Brain pericyte (primary cell): Measurements from ENCODE around the gene PRSS53.
"Not testable (repeated sequence)": the region's sequence is repeated elsewhere in the genome, so short reads cannot be mapped to it uniquely, and the experiment has no call there.

ENCODE experiments used
- DNase-seq: peaks from one replicate; pipeline ENCODE4 v3.0.0-alpha.2; 2012; ENCODE audit warnings: low read depth, low spot score

The PRSS53 gene

DNA sequence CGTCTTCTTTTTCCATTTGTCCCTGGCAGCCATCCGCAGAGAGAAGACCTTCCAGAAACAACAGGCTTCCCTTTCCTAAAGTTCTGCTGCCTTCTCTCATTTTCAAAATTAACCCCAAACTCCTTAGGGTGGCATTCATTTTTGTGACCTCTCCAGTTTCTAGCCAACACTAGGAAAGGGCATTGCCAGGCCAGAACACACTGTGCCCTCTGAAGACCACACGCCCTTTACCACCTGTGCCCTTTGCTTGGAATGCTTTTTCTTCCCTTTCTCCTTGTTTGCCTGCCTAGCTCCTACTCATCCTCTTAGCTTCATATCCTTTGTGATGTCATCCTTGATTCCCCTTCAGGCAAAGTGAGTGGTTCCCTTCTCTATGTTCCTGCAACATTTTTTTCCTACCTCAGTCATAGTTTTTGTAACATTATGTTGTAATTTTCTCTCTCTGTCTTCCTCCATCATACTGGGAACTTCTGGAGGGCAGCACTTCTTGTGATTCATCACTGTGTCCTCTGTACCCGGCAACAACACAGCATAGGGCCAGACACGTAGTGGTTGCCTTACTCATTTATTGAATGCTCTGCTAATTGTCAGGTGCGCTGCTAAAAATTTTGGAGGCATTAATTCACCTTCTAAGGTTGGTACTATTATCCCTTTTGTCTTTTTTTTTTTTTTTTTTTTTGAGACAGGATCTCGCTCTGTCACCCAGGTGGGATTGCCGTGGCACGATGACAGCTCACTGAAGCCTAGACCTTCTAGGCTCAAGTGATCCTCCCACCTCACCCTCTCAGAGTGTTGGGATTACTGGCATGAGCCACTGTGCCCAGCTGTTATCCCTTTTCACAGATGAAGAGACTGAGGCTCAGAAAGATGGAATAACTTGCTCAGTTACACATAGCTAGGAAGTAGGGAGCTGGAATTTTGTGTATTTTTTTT is 29.7 kb upstream of the PRSS53 start:
- DNase-seq: no peak

DNA sequence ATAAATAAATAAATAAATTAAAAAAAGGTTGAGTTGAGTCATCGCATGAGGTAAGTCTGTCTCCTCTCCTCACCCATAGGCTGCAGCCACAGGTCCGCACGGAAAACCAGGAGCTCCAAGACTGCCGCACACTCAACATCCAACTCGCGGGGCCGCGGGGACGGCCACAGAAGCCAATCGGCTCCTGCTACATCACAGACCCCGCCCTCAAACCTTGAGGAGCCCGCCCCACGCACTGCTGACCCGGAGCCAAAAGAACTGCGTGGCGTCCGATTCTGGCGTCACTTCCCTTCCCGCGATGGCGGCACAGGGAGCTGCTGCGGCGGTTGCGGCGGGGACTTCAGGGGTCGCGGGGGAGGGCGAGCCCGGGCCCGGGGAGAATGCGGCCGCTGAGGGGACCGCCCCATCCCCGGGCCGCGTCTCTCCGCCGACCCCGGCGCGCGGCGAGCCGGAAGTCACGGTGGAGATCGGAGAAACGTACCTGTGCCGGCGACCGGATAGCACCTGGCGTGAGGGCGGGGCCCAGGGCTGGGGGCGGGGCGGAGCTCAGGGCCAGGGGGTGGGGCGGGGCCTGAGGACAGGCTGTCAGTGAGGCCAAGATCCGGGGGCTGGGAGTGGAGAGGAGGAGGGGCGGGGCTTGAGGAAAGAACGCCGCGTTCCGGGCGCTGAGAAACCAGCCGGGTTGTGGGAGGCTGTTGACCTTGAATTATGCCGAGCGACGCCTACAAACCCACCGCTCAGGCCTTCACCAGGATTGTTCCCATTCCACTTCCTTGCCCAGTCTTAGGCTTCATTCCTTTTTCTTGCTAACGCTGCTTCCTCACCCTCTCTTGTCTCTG is 28.9 kb upstream of the PRSS53 start, which contains the start of gene KAT8:
KAT8 (plus strand) TSS at position 281 of the 839 bp plus-strand sequence; CDS start at position 299, 18 bp downstream.
- DNase-seq: peak; percentile 95

DNA sequence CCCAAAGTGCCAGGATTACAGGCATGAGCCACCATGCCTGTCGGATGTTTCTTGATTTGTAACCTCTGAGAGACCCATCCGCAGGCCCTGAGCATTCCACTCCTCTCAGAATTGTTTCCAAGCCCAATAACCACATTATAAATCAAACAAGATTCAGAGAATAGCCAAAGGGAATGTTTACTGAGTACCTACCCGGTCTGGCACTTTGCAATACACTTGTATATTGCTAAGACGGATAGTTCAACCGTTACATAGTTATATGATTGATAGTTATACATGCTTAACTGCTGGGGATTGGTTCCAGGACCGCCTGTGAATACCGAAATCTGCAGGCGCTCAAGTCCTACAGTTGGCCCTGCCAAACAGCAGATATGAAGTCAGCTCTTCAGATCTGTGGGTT is 25.7 kb upstream of the PRSS53 start:
- DNase-seq: no peak

DNA sequence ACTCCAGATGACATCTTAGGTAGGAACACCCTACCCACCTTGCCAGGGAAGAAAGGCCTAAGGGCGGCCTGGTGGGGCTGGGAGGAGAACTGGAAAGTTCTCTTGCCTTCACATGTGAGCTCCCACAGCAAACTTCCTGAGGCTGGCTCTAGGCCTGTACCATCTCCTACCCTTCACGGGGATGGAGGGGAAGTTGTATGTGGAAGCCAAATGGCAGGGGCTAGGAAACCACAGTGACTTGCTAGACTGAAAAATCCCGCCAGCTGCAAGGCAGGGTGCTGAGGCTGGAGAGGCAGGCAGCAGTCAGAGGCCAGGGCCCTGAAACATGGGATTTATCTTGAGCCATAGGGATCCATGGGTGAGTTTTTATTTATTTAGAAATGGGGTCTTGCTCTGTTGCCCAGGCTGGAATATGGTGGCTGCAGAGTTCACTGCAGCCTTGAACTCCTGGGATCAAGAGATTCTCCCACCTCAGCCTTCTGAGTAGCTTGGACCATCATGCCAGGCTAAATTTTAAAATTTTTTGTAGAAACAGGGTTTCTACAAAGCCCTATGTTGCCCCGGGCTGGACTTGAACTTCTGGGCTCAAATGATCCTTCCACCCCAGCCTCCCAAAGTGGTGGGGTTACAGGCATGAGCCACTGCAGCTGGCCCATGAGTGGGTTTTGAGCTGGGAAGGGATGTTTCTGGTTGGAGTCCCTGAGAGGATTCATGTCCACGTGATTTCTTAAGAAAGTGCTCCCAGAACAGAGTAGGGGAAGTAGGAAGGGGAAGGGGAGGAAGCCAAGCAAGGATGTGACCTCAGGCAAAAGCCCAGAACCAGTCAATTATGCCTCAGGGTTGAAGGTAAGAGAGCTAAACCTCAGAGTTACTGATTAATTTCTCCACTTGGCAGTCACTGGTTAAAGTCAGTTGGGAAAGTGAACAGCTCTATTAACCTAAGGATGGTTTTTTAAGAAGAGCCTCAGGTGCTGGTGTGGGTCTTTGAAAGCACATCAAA is 24.7 kb upstream of the PRSS53 start:
- DNase-seq: no peak

DNA sequence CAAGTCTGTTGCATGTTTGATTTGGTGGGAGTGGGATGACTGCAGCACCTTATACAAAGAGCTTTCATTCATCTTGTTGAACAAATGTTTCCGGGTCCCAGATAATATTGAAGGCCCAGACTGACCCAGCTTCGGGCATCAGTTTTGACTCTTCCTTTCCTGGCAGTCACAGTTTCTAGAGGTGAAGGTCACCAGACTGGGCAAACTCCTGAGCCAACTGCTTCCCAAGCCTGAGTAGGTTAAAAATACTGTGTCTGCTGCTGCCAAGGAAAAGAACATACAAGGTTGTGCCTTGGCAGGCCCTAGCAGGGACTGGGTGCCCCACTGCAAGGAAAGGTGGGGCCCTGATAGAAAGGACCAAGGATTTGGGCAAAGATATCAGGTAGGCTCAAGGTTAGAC is 24.0 kb upstream of the PRSS53 start:
- no peak for DNase-seq

DNA sequence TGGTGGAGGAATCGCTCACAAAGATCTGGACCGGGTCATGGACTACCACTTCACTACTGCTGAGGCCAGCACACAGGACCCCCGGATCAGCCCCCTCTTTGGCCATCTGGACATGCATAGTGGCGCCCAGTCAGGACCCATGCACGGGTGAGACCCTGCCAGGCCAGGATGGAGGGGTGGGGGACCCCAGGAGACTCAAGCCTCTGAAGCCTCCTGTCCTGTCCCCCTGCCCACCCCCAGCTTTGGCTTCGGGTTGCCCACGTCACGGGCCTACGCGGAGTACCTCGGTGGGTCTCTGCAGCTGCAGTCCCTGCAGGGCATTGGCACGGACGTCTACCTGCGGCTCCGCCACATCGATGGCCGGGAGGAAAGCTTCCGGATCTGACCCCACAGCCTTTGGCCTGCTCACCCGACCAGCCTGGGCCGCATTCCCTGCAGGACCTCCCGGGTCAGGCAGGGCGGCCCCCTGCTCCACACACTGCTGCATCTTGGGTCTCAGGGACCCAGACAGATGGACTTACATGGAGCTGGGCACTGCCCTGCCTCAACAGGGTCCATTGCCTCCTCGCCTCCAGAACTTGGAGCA is 23.2 kb upstream of the PRSS53 start:
- DNase-seq: no peak

DNA sequence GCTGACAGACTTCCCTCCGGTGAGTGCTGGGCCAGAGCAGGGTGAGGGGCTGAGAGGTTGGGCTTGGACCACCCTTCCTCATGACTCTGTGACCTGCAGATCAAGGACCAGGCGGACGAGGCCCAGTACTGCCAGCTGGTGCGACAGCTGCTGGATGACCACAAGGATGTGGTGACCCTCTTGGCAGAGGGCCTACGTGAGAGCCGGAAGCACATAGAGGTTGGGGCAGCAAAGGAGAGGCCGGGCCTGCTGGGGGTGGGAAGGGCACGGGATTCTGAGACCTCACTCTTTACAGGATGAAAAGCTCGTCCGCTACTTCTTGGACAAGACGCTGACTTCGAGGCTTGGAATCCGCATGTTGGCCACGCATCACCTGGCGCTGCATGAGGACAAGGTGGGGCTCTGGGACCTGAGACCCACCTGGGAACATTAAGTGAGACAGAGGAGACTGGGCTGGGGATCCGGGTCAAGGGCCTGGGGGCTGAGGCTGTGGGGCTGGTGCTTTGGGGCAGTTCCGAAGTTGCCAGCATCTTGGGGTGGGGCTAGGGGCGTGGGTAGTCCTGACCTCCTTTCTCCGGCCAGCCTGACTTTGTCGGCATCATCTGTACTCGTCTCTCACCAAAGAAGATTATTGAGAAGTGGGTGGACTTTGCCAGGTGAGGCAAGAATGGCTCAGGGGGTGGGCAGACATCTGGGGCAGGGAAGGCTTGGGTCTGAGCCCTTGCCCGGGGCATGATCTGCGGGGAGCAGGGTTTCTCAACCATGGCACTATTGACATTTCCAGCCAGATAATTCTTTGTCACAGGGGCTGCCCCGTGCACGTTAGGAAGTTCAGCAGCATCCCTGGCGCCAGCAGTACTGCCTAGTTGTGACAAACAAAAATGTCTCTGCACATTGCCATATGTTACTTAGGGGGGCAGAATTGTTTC is 21.6 kb upstream of the PRSS53 start:
- DNase-seq: no peak

DNA sequence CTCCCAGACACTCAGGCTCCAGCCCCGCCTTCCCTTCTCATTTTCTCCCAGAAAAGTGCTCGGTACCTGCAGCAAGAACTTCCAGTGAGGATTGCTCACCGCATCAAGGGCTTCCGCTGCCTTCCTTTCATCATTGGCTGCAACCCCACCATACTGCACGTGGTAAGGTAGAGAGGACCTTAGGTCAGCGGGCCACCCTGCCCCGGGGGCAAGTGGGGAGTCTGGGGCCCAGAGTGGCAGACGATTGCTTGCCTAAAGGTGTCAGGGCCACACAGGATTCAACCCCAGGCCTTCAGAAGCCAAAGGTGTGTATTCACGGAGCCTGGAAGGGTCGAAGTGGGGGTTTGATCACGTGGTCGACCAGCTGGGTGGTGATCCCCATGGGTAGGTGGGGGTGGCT is 20.9 kb upstream of the PRSS53 start:
- DNase-seq: no peak

DNA sequence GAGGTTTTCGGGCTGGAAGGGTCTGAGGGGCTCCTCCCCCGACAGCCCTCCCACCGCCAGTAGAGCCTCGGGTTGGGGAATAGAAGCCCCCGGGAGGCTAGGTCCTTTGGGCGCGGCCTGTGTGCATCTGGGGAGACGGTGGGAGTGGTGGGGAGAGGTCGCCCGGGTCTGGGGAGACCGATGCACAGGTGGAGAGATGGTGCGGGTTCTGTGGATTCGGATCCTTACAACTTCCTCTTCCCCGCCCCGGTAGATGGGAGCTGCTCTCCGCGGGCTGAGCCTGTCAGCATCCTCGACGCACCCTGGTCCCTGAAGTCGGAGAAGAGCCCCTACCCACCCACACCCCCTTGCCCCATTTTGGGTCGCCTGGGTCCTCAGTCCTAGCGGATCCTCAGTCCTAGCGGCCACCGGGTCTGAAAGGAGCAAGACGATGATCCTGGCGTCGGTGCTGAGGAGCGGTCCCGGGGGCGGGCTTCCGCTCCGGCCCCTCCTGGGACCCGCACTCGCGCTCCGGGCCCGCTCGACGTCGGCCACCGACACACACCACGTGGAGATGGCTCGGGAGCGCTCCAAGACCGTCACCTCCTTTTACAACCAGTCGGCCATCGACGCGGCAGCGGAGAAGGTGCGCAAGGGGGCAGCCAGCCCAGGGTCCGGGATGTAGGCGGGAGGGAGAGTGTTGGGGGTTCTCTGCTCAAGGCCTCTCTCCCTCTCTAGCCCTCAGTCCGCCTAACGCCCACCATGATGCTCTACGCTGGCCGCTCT is 20.2 kb upstream of the PRSS53 start:
- no peak for DNase-seq

DNA sequence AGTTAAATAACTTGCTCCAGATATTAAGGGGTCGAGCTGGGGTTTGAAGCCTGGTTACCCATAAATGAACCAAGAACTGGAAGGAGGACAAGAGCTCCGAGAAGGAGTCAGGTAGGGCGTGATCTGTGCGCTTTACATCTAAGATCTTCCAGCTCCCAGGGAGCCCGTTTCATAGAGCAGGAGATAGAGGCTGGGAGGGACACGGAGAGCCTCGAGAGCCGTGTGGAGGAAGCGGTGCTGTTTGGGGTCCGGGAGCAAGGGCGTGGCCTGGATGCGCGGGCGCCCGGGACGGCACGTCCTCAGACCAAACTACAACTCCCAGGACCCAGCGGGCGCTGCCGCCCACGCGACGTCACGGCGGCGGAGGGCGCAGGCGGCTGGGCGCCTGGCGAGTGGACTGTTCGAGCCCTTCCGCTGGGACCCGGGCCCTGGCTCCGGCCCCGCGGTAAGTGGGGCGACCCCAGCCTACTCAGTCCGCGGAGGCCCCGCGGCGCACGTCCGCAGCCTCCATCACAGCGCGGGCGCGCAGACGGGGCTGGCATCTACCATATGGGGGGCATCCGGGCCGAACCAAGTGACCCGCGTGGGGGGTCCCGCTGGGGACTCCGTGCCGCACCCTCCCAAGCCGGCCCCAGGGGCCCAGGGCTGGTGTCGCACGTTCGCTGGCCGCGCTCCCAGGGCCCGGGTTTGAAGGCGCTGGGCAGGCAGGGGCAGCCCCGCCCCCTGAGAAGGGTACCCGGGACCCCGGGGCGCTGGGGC is 19.5 kb upstream of the PRSS53 start, which contains the start of gene BCKDK:
BCKDK (plus strand) TSS at position 352 of the 759 bp plus-strand sequence. CDS start 838 bp downstream, outside the sequence.
- no peak for DNase-seq

DNA sequence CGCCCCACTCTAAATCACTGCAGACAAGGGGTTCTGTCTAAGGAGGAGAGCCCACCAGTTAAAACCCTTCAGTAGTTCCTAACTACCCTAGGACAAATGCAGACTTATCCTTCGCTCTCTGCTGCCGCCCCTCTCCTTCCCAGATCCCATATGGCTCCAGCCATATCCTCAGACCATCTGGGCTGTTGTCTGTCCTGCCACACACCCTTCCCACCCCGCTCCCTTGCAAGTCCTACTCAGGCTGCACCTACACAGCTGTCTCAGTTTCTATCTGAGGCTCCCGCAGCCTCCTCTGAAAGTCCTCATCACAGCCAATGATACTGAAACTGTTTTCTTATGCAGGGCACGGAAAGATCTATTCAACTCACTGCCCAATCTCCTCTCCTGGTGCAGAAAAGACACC is 18.7 kb upstream of the PRSS53 start:
- no peak for DNase-seq

DNA sequence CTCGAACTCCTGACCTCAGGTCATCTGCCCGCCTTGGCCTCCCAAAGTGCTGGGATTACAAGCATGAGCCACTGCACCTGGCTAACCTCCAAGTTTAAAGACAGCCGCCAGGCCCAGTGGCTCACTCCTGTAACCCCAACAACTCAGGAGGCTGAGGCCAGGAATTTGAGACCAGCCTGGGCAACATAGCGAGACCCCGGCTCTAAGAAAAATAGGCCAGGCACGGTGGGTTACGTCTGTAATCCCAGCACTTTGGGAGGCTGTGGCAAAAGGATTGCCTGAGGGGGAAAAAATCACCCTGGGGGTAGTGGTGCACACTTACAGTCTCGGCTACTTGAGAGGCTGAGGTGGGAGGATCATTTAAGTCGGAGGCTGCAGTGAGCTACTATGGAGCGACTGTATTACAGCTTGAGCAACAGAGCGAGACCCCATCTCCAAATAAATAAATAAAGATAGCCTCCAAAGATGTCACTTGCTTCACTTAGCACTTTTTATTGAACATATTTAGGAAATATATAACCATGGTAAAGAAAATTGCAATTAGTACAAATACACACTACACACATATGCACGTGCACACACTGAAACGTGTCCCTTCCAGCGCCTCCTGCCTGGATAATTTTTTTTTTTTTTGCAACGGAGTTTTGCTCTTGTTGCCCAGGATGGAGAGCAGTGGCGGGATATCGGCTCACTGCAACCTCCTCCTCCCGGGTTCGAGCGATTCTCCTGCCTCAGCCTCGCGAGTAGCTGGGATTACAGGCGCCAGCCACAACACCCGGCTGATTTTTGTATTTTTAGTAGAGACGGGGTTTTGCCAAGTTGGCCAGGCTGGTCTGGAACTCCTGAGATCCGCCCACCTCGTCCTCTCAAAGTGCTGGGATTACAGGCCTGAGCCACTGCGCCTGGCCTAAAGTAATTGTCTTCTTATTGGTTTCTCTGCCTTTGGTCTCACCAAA is 18.0 kb upstream of the PRSS53 start:
- DNase-seq: no peak

DNA sequence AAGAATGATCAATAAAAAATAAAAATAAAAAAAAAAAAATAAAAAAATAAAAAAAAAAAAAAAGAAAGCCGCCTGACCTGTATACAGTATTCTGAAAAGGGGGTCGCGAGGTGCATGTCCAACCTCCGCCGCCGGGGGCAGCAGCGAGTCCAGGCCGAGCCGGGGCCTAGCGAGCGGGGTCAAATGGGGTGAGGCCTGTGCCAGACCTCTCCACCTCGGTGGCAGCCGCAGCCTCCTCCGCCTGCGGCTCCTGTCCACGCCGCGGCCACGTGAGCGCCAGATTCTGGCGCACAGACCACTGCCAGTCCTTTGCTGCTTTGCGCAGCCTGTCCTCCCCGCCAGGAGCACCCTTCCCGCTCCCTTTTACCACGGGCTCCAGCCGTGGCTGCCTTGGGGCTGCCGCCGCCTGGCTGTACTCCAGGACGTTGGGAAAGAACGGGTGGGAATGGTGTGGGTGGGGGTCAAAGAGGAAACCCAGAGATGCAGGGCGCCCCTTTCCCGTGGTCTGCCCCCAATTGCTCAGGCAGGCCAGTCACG is 17.0 kb upstream of the PRSS53 start:
- no peak for DNase-seq

DNA sequence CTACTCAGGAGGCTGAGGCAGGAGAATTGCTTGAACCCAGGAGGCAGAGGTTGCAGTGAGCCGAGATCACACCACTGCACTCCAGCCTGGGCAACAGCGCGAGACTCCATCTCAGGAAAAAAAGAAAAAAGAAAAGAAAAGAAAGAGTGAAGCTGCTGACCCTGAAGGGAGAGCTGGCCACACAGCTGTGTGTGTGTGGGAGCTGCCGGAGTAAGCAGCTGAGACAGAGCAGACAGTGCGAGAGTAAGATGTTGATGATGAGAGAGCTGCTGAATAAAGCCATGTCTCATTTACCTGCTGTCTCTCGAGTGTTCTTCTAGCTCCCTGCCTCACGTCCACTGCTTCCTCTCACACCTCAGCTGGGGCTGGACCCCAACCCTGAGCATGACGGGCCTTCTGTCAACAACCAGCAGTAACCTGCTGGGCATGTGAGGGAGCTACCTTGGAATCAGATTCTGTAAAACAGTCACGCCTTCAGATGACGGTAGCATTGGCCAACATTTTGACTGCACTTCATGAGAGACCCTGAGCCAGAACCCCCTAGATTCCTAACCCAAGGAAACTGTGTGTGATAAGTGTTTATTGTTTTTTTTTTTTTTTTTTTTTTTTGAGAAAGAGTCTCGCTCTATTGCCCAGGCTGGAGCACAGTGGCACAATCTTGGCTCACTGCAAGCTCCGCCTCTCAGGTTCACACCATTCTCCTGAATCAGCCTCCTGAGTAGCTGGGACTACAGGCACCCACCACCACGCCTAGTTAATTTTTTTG is 12.3 kb upstream of the PRSS53 start:
- not testable (repeated sequence) for DNase-seq

DNA sequence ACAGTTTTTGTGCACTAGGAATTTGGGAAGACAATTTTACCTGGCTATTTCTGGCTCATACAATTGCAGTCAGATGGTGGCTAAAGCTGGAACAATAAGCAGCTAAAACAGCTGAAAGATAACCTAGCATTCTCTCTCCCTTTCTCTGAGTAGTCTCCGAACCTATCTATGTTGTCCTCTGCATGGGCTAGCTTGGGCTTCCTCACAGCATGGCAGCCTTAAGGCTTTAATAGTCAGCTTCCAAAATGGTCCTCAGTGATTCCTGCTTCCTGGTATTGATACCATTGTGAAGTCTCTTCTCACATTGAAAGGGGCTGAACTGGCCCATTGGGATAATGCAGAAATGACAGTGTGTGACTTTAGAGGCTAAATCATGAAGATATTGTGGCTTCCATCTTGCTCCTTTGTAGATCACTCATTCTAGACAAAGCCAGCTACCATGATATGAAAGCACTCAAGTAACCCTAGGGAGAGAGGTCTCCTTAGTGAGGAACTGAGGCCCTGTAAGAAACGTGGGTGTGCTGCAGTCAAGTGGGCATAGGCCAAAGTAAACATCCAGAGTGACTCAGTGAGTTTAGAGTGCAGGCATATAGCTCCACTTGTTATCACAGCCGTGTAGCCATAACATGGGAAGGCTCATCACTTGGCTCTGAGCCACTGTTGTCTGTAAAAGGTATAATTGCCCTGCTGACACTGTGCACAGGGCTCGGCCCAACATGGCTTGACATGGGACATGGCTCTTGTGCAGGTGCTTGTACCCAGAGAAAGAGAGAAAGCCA is 11.3 kb upstream of the PRSS53 start:
- peak; percentile 60 for DNase-seq
